ENCODE measurements around the gene TP53I11.

TP53I11 gene

DNA sequence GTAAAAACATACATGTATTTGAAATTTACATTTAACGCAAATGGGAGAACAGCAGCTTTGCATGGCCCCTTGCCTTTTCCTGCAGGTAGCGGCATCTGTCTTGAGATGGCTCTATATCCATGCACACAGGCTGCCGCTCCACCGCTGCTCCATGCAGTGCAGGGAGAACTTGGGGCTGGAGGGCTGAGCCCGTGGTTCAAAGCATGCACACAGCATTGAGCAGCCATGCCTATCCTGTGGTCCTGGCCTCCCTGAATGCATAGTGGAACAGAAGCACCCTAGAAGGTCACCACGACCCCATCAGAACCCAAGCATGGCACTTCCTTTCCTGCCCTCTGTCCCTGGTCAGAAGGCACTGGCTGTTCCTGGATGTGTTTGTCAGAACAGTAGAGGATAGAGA lies 35.0 kb upstream of the TP53I11 start:
- TF ChIP-seq, protein P1, sequence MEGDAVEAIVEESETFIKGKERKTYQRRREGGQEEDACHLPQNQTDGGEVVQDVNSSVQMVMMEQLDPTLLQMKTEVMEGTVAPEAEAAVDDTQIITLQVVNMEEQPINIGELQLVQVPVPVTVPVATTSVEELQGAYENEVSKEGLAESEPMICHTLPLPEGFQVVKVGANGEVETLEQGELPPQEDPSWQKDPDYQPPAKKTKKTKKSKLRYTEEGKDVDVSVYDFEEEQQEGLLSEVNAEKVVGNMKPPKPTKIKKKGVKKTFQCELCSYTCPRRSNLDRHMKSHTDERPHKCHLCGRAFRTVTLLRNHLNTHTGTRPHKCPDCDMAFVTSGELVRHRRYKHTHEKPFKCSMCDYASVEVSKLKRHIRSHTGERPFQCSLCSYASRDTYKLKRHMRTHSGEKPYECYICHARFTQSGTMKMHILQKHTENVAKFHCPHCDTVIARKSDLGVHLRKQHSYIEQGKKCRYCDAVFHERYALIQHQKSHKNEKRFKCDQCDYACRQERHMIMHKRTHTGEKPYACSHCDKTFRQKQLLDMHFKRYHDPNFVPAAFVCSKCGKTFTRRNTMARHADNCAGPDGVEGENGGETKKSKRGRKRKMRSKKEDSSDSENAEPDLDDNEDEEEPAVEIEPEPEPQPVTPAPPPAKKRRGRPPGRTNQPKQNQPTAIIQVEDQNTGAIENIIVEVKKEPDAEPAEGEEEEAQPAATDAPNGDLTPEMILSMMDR (IDR thresholded peaks at IDR 0.05; ENCODE audit: low read depth, low read length) = no peak
- H3K4me3 ChIP-seq (ENCODE audit: low read depth, low read length) = no peak overlapping the region

DNA sequence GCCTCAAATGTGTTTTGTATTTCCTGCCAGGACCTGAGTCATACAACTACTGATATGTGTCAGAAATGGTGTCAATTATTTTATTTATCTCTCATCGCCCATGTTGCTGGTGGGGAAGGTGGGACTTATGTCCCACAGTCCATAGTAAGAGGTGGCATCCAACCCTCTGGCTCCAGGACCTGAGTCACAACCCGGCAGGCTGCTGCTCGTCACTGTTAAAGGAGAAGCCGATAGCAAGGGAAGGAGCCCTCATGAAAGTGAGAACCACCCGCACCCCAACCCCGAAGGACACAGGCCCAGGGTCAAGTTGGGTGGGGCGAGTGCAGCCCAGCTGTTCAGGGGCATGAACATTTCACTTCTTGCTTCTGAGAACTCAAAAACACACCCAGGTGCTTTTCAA lies 33.1 kb upstream of the TP53I11 start:
- TF ChIP-seq, protein P1 (IDR thresholded peaks at IDR 0.05; ENCODE audit: low read depth, low read length) = no peak
- H3K4me3 ChIP-seq (ENCODE audit: low read depth, low read length) = no peak overlapping the region

DNA sequence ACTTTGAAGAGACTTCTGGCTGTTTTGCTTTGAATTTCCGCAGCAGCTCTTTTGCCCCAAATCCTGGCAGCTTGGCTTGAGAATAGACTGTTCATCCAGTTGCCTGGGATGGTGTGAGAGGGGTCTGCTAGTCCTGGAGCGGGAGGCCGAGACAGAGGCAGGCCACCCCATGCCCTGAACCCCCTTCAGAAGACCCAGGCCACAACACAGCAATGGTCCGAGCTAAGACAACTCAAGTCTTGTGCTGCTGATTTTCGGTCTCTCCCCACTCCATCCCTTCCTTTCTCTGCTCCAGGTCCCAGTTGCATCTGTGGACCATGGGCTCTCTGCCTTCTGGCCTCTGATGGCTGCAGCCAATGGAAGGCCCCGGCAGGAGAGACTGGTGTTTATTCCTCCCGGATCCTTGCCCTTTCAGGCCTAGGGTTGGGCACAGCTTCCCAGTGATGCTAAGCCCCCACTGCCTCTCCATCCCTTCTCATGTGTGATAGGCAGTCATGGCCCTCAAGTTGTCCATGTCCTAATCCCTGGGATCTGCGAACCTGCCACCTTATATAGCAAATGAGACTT lies 31.9 kb upstream of the TP53I11 start:
- TF ChIP-seq, protein P1 (IDR thresholded peaks at IDR 0.05; ENCODE audit: low read depth, low read length) = no peak
- H3K4me3 ChIP-seq (ENCODE audit: low read depth, low read length) = no peak overlapping the region

DNA sequence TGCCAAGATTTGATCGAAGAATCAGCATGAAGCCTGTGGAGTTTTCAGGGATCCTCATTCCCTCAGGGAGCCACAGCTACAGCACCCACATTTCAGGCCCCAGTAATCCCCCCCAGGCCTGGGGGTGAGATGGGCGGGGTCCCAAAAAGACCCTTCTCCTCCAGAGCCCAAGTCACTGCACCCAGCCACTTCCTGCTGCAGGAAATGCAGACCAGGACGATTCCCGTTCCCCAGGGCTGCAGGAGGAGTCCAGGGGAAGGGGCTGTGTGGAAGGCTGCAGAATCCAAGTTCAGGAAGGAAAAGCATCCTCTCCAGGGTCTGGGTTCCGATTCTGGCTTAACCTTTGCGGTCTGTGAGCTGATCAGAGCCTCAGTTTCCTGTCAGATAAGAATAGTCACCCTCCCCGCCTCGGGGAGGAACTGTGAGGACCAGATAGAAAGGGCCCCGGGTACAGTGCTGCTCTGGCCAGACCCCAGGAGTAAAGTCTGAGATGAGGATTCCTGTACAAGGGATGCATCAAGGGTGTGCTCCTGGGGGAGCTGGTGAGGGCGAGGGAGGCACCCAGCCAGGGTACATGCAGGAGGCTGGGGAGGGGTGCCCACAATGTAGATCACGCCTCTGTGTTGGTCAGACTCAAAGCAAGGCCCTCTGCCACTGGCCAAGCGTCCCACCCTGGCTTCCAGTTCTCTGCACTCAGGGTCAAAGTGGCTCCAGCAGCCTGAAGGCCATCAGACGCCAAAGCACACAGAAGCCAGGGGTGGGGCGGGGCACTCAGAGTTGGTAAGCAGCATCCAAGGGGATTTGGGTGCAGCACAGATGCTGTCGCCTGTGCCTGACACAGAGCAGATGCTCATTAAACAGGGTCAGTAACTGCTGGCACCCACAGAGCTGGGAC lies 30.1 kb upstream of the TP53I11 start:
- TF ChIP-seq, protein P1 (IDR thresholded peaks at IDR 0.05; ENCODE audit: low read depth, low read length) = no peak
- no peak overlapping the region for H3K4me3 ChIP-seq (ENCODE audit: low read depth, low read length)

DNA sequence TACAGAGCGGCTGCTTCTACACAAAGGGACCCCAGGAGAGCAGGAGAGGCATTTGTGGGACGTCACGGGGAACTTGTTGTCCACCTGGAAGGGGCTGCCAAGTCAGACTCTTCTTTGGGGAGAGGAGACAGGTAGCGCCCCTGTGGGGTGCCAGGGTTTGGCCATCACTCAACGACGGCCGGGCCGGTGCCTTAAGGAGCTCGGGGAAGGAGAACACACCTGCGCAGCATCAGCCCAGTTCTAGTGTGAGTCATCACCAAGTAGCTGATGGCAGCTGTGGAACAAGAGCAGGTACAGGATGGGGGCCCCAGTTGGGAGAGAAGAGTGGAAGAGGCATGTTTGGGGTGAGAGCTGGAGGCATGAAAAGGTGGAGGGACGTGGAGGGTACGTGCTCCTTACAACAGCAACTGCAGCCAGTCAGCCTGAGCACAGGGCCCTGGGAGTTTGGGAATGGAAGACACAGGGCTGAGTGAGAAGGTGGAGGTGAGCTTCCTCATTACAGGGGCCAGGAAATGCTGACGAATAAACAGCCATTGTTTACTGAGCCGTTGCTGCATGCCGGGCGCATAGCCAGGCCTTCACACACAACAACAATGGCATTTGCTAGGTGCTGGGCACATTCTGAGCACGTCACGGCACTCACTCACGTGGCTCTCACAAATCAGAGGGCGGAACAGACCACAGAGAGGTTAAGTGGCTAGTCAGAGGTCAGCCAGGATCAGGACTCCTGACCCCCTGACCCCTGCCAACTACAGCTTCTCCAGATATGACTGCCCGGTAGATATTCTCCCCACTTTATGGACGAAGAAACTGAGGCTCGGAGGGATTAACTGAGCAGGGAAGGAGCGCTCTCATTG lies 29.1 kb upstream of the TP53I11 start:
- H3K4me3 ChIP-seq (ENCODE audit: low read depth, low read length) = no peak overlapping the region
- TF ChIP-seq, protein P1 (IDR thresholded peaks at IDR 0.05; ENCODE audit: low read depth, low read length) = no peak

DNA sequence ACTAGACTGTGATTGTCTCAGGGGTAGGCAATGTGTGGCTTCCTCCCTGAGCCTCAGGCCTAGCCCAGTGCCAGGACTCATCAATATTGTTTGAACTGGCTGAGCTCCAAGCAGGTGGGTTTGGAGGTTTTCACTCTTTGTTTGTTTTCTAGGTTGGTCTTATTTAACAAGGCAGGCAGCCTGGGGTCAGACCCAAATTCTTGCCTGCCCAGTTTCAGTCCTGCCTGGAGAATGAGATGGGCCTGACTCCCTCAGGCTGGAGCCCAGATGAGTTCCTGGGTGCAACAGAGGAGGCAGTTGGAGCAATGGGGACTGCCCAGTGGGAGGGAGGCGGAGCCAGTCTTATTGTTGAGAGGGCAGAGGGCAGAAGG lies 28.3 kb upstream of the TP53I11 start:
- no peak overlapping the region for H3K4me3 ChIP-seq (ENCODE audit: low read depth, low read length)
- TF ChIP-seq, protein P1 (IDR thresholded peaks at IDR 0.05; ENCODE audit: low read depth, low read length) = no peak

Data from WI38 (cell line).